SK-N-SH (cell line): ENCODE measurements around the gene PARD3. TPM values are rescaled to one million over a fixed set of nuclear protein-coding genes. Genes with fewer than 3 reads are reported as not detected.

ENCODE experiments used
- CTCF ChIA-PET: fragments of 300-600, 350-600 bp; formaldehyde crosslinking; extraction: SDS; loops from one replicate; lab custom pipeline; 2021; lab: Yijun Ruan, JAX
- POLR2A ChIA-PET: fragments of 350-600 bp; sonication (Branson Sonifier 250); formaldehyde crosslinking; extraction: SDS; loops from one replicate; lab custom pipeline; 2020; ENCODE audit warnings: antibody characterized with exemption, inconsistent platforms; lab: Yijun Ruan, JAX
- DNase-seq: peaks from one replicate; pipeline ENCODE4 v3.0.0; 2012
- H2AFZ ChIP-seq: fragments of 200-600 bp; sonication (generic); 2 replicates; pipeline ENCODE4 v1.8.1; 2016; ENCODE audit warnings: antibody characterized with exemption, mild to moderate bottlenecking, low read depth
- H3F3A ChIP-seq: fragments of 200-600 bp; sonication (generic); replicated peaks from 2 replicates; pipeline ENCODE3; 2016; ENCODE audit warnings: antibody characterized with exemption, mild to moderate bottlenecking; ENCODE audit not compliant: insufficient read depth
- H3K27ac ChIP-seq, 2 experiments: fragments of 200-500 bp in 1 of 2; fragments of 200-600 bp in 1 of 2; sonication (Bioruptor generic) in 1 of 2; sonication (generic), shearing (Covaris generic) in 1 of 2; 2 replicates each; pipeline versions ENCODE4 v1.5.1 to v1.6.1; 2014 to 2016; ENCODE audit warnings: low read depth in 2 of 2, inconsistent platforms in 1 of 2, low read length in 1 of 2, mild to moderate bottlenecking in 1 of 2, mixed read lengths in 1 of 2
- H3K27me3 ChIP-seq: fragments of 200-600 bp; sonication (generic), shearing (Covaris generic); 2 replicates; pipeline ENCODE4 v1.6.1; 2016; ENCODE audit warnings: mixed run types; ENCODE audit not compliant: insufficient read depth
- H3K36me3 ChIP-seq, 2 experiments: fragments of 200-500 bp in 1 of 2; fragments of 200-600 bp in 1 of 2; sonication (Bioruptor generic) in 1 of 2; sonication (generic) in 1 of 2; replicated peaks in 1 of 2; 2 replicates each; pipeline versions ENCODE3 to v1.5.1; 2014 to 2016; ENCODE audit warnings: low read length in 1 of 2, mild to moderate bottlenecking in 1 of 2; ENCODE audit not compliant: insufficient read depth in 2 of 2, control insufficient read depth in 1 of 2
- H3K4me1 ChIP-seq, 2 experiments: fragments of 200-500 bp in 1 of 2; fragments of 200-600 bp in 1 of 2; sonication (Bioruptor generic) in 1 of 2; sonication (generic), shearing (Covaris generic) in 1 of 2; 2 replicates each; pipeline versions ENCODE4 v1.5.1 to v1.6.1; 2014 to 2016; ENCODE audit warnings: low read depth in 1 of 2, low read length in 1 of 2, mixed run types in 1 of 2; ENCODE audit not compliant: insufficient read depth in 2 of 2, control insufficient read depth in 1 of 2
- H3K4me2 ChIP-seq: fragments of 200-600 bp; sonication (generic), shearing (Covaris generic); 2 replicates; pipeline ENCODE4 v1.6.1; 2017; ENCODE audit warnings: mixed run types
- H3K4me3 ChIP-seq, 2 experiments: fragments of 200-500 bp in 1 of 2; fragments of 200-600 bp in 1 of 2; sonication (Bioruptor generic) in 1 of 2; sonication (generic), shearing (Covaris generic) in 1 of 2; 2 replicates each; pipeline versions ENCODE4 v1.5.1 to v1.8.1; 2014 to 2016; ENCODE audit warnings: low read depth in 2 of 2, inconsistent platforms in 1 of 2, low read length in 1 of 2, mild to moderate bottlenecking in 1 of 2, mixed read lengths in 1 of 2, moderate library complexity in 1 of 2
- H3K79me2 ChIP-seq: fragments of 200-600 bp; sonication (generic); 2 replicates; pipeline ENCODE4 v1.8.1; 2017; ENCODE audit warnings: mild to moderate bottlenecking; ENCODE audit not compliant: insufficient read depth
- H3K9ac ChIP-seq: fragments of 200-600 bp; sonication (generic); 2 replicates; pipeline ENCODE4 v1.6.1; 2017; ENCODE audit warnings: mixed run types
- H3K9me2 ChIP-seq: fragments of 200-600 bp; sonication (generic); 2 replicates; pipeline ENCODE4 v1.6.1; 2017; ENCODE audit warnings: mixed run types
- H3K9me3 ChIP-seq: fragments of 200-600 bp; sonication (generic); 2 replicates; pipeline ENCODE4 v1.6.1; 2017; ENCODE audit warnings: mixed run types, mild to moderate bottlenecking, moderate library complexity
- H4K20me1 ChIP-seq: fragments of 200-600 bp; sonication (generic); 2 replicates; pipeline ENCODE4 v1.6.1; 2017; ENCODE audit warnings: mild to moderate bottlenecking, mixed run types; ENCODE audit not compliant: insufficient read depth
- EP300 ChIP-seq, 2 experiments: IDR thresholded peaks; 2 replicates each; pipeline versions ENCODE4 v1.4.0 to v1.6.1; 2012; ENCODE audit warnings: borderline replicate concordance in 1 of 2, low read depth in 1 of 2, low read length in 1 of 2
- FOXM1 ChIP-seq: IDR thresholded peaks from 2 replicates; pipeline ENCODE4 v1.4.0; 2012; ENCODE audit warnings: low read depth, mild to moderate bottlenecking
- GABPA ChIP-seq: IDR thresholded peaks from 2 replicates; pipeline ENCODE4 v1.4.0; 2012; ENCODE audit warnings: low read depth, mild to moderate bottlenecking
- GATA2 ChIP-seq: sonication (generic); formaldehyde crosslinking; IDR thresholded peaks from 2 replicates; pipeline ENCODE4 v1.5.0; 2020; ENCODE audit warnings: mild to moderate bottlenecking, missing genetic modification reagents
- MXI1 ChIP-seq: IDR thresholded peaks from 2 replicates; pipeline ENCODE4 v1.6.1; 2012; ENCODE audit warnings: mild to moderate bottlenecking, low read depth, low read length, improper control_type of control experiment
- NFIC ChIP-seq: IDR thresholded peaks from 2 replicates; pipeline ENCODE4 v1.4.0; 2012; ENCODE audit warnings: borderline replicate concordance
- POLR2AphosphoS5 ChIP-seq: IDR thresholded peaks from 2 replicates; pipeline ENCODE4 v1.6.1; 2012; ENCODE audit warnings: low read depth, low read length
- RCOR1 ChIP-seq: fragments of 150-350 bp; IDR thresholded peaks from 2 replicates; pipeline ENCODE4 v1.6.1; 2017; ENCODE audit warnings: antibody characterized with exemption, low read length
- REST ChIP-seq: IDR thresholded peaks from 2 replicates; pipeline ENCODE4 v1.6.1; 2012; ENCODE audit warnings: mild to moderate bottlenecking, low read depth, low read length, moderate library complexity
- SIN3A ChIP-seq: IDR thresholded peaks from 2 replicates; pipeline ENCODE4 v1.6.1; 2012; ENCODE audit warnings: low read depth, mild to moderate bottlenecking, low read length, moderate library complexity, borderline replicate concordance
- TAF1 ChIP-seq: IDR thresholded peaks from 2 replicates; pipeline ENCODE4 v1.6.1; 2012; ENCODE audit warnings: low read depth, mild to moderate bottlenecking, low read length, moderate library complexity, borderline replicate concordance
- TCF12 ChIP-seq: IDR thresholded peaks from 2 replicates; pipeline ENCODE4 v1.4.0; 2012
- TEAD4 ChIP-seq: IDR thresholded peaks from 2 replicates; pipeline ENCODE4 v1.4.0; 2012; ENCODE audit warnings: mild to moderate bottlenecking, borderline replicate concordance; ENCODE audit not compliant: insufficient read depth
- whole genome bisulfite sequencing: methylation state at CpG from one replicate; pipeline ENCODE4 v1.1.6; 2017; ENCODE audit warnings: low lambda C conversion rate; 5-methylcytosine and 5-hydroxymethylcytosine counted together
- polyA plus RNA-seq, 3 experiments: library from polyadenylated mRNA; depleted of rRNA; stranded (reverse); fragments of >200 nt; gene quantifications; 2 replicates each; pipeline ENCODE4 v1.2.3, GENCODE V29; 2012
- TF ChIP-seq, protein P1 (sequence below): IDR thresholded peaks from 2 replicates; pipeline ENCODE4; 2012
- TF ChIP-seq, protein P2 (sequence below): IDR thresholded peaks from 2 replicates; pipeline ENCODE4 v1.4.0; 2012; ENCODE audit warnings: low read depth
- TF ChIP-seq, protein P3 (sequence below): IDR thresholded peaks from 2 replicates; pipeline ENCODE4 v1.4.0; 2012; ENCODE audit warnings: low read depth, borderline replicate concordance

PARD3 gene
- polyA plus RNA-seq, 1 of the 3 experiments (the other 2 are of a cell fraction), result 29.4 TPM

DNA sequence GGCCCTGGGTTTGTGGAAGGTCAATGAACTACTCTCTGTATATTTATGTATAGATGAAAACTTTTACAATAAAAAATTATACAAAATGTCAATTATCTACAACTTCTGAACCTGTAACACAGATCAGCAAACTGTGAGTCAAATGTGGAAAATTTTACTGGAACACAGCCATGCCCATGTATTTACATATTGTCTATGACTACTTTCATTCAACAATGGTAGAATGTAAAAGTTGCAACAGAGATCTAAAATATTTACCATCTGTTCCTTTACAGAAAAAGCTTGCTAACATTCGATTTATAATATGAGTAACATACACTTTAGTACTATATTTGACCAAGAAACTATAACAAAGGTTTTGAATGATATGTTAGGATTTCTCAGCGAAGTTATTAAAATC is 481.6 kb downstream of the PARD3 start:
- POLR2A ChIA-PET, result no interaction called here

GRCh38 chr10:34327184-34327583 is 487.9 kb downstream of the PARD3 start:
- Histone ChIP-seq H3K79me2 (no peaks in the 10 kb centered on the region), H3K9ac (no peak overlapping the region), H3K9me2 (no peaks in the 10 kb centered on the region), H3K9me3 (no peaks in the 10 kb centered on the region), H3K4me2 (0 out of 2 replicates have a peak overlapping the region, but pooled peaks have one; percentile 0), H3K4me1 (peaks cover 11 to 18% of the 10 kb centered on the region in 2 experiments; a peak in 3 of 4 replicates)
- peak; percentile 41 for DNase-seq
- POLR2A ChIA-PET, result no interaction called here
- 0 out of 2 replicates have a peak, but pooled peaks have one; percentile 17 for TF ChIP-seq FOXM1
- TF ChIP-seq RCOR1, result peak; percentile 50; the same call in 1 of the 2 replicates
- 0 out of 2 replicates have a peak, but pooled peaks have one; percentile 59 for TF ChIP-seq SIN3A
- peak; percentile 54 for TF ChIP-seq GATA2
- TF ChIP-seq, protein P1, sequence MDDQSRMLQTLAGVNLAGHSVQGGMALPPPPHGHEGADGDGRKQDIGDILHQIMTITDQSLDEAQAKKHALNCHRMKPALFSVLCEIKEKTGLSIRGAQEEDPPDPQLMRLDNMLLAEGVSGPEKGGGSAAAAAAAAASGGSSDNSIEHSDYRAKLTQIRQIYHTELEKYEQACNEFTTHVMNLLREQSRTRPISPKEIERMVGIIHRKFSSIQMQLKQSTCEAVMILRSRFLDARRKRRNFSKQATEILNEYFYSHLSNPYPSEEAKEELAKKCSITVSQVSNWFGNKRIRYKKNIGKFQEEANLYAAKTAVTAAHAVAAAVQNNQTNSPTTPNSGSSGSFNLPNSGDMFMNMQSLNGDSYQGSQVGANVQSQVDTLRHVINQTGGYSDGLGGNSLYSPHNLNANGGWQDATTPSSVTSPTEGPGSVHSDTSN, result peak; percentile 85
- TF ChIP-seq, protein P2, sequence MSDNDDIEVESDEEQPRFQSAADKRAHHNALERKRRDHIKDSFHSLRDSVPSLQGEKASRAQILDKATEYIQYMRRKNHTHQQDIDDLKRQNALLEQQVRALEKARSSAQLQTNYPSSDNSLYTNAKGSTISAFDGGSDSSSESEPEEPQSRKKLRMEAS, result 0 out of 2 replicates have a peak, but pooled peaks have one; percentile 23
- peak; percentile 59; the same call in 1 of the 2 replicates for TF ChIP-seq NFIC
- TF ChIP-seq EP300 (IDR thresholded peaks at IDR 0.05; ENCODE audit: borderline replicate concordance in 1 of 2, low read depth in 1 of 2, low read length in 1 of 2), result peak; percentile 75 to 78; a peak in 3 of 4 replicates
- no peak for TF ChIP-seq GABPA
- peak; percentile 93 for TF ChIP-seq TCF12
- peak; percentile 56; the same call in 1 of the 2 replicates for TF ChIP-seq TEAD4
- no peak for TF ChIP-seq REST
- TF ChIP-seq POLR2AphosphoS5, result peak; percentile 70; the same call in 1 of the 2 replicates
- peak; percentile 74; the same call in 1 of the 2 replicates for TF ChIP-seq MXI1
- TF ChIP-seq, protein P3, sequence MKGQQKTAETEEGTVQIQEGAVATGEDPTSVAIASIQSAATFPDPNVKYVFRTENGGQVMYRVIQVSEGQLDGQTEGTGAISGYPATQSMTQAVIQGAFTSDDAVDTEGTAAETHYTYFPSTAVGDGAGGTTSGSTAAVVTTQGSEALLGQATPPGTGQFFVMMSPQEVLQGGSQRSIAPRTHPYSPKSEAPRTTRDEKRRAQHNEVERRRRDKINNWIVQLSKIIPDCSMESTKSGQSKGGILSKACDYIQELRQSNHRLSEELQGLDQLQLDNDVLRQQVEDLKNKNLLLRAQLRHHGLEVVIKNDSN, result no peak
- TF ChIP-seq, all 33 proteins: peak for 12
- no peaks in the 10 kb centered on the region for H3K27me3 ChIP-seq
- peak overlapping the region in 1 of 2 experiments; percentile 85; a peak in 2 of 4 replicates for H3K27ac ChIP-seq
- 59% methylated on average over 4 of the region's 4 CpGs for WGBS
- H4K20me1 ChIP-seq, result no peaks in the 10 kb centered on the region
- H3K4me3 ChIP-seq, result no peak overlapping the region
- H3F3A ChIP-seq, result peaks cover 14% of the 10 kb centered on the region
- H2AFZ ChIP-seq, result no peak overlapping the region
- H3K36me3 ChIP-seq, result peaks cover 15 to 20% of the 10 kb centered on the region in 2 experiments
- CTCF ChIA-PET, result interaction anchor here (0.6 to 1.1 kb wide), 3 partner anchors 13 to 366 kb away, joined by 3 to 5 read pairs (median 3); no protein-coding TSS in a partner anchor

More for the DNA sequence above, 481.6 kb downstream of the PARD3 start:
- H3K9me3 ChIP-seq, result no peaks in the 10 kb centered on the region
- CTCF ChIA-PET, result no interaction called here
- no peaks in the 10 kb centered on the region for H3K27me3 ChIP-seq
- 0 out of 2 replicates have a peak, but pooled peaks have one; percentile 9 for TF ChIP-seq NFIC
- no peak for TF ChIP-seq TAF1
- H2AFZ ChIP-seq, result no peak overlapping the region
- H3K79me2 ChIP-seq, result no peaks in the 10 kb centered on the region
- no peak overlapping the region for H3K9ac ChIP-seq
- WGBS, result 65% methylated on average over 2 of the region's 2 CpGs
- peak overlapping the region in 1 of 2 experiments; percentile 20; a peak in 1 of 4 replicates for H3K27ac ChIP-seq
- H3K4me2 ChIP-seq, result no peak overlapping the region
- no peak overlapping the region for H3K4me3 ChIP-seq
- peaks cover 0 to 4% of the 10 kb centered on the region in 2 experiments; a peak in 2 of 4 replicates for H3K4me1 ChIP-seq
- H4K20me1 ChIP-seq, result no peaks in the 10 kb centered on the region
- H3K36me3 ChIP-seq, result peaks cover 21 to 36% of the 10 kb centered on the region in 2 experiments
- no peak for DNase-seq
- peaks cover 5% of the 10 kb centered on the region for H3F3A ChIP-seq
- H3K9me2 ChIP-seq, result no peaks in the 10 kb centered on the region; the same call in 1 of the 2 replicates
